Measurements from ENCODE around the gene CDON. TPM values are rescaled to one million over a fixed set of nuclear protein-coding genes. Genes with fewer than 3 reads are reported as not detected.
A peak's percentile ranks its signal among the peaks of the same experiment; 100 is the strongest.

Gene CDON
- total and polyA plus RNA-seq, 2 of the 13 experiments (the other 11 are each of a cell fraction or from before 2014, with no cell fraction given): 9.6 to 12.8 TPM

GRCh38 chr11:126062679-126063506 is at the start of gene CDON (continued):
- no peak for TF ChIP-seq SRSF9 (IDR thresholded peaks at IDR 0.05; ENCODE audit: borderline replicate concordance, insufficient read depth, low read depth, low read length, poor library complexity, severe bottlenecking)
- TF ChIP-seq HNRNPLL (IDR thresholded peaks at IDR 0.05; ENCODE audit: low read depth, low read length, poor library complexity, severe bottlenecking): peak; percentile 83
- TF ChIP-seq ZNF331 (CRISPR knock-in tag; IDR thresholded peaks at IDR 0.05): 0 out of 2 replicates have a peak, but pooled peaks have one; percentile 21
- peak; percentile 31; the same call in 1 of the 2 replicates for TF ChIP-seq UBTF (CRISPR knock-in tag; IDR thresholded peaks at IDR 0.05)
- TF ChIP-seq KLF13 (CRISPR knock-in tag; IDR thresholded peaks at IDR 0.05): no peak
- TF ChIP-seq HNRNPL (IDR thresholded peaks at IDR 0.05; ENCODE audit: low read depth, low read length): no peak
- TF ChIP-seq, protein P1, sequence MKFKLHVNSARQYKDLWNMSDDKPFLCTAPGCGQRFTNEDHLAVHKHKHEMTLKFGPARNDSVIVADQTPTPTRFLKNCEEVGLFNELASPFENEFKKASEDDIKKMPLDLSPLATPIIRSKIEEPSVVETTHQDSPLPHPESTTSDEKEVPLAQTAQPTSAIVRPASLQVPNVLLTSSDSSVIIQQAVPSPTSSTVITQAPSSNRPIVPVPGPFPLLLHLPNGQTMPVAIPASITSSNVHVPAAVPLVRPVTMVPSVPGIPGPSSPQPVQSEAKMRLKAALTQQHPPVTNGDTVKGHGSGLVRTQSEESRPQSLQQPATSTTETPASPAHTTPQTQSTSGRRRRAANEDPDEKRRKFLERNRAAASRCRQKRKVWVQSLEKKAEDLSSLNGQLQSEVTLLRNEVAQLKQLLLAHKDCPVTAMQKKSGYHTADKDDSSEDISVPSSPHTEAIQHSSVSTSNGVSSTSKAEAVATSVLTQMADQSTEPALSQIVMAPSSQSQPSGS (CRISPR knock-in tag; IDR thresholded peaks at IDR 0.05): peak; percentile 56; the same call in 1 of the 2 replicates
- TF ChIP-seq ZNF142 (CRISPR knock-in tag; IDR thresholded peaks at IDR 0.05): no peak
- no peak for TF ChIP-seq MAF1 (CRISPR knock-in tag; IDR thresholded peaks at IDR 0.05; ENCODE audit: borderline replicate concordance)
- peak; percentile 60; the same call in 1 of the 2 replicates for TF ChIP-seq FOXK1 (CRISPR knock-in tag; IDR thresholded peaks at IDR 0.05; ENCODE audit: borderline replicate concordance, low read depth)
- TF ChIP-seq ZNF644 (CRISPR knock-in tag; IDR thresholded peaks at IDR 0.05; ENCODE audit: low read depth): no peak
- TF ChIP-seq MXD3 (CRISPR knock-in tag; IDR thresholded peaks at IDR 0.05): peak; percentile 28; the same call in 1 of the 2 replicates
- TF ChIP-seq NFYB (CRISPR knock-in tag; IDR thresholded peaks at IDR 0.05): no peak
- no peak for TF ChIP-seq TOPORS (CRISPR knock-in tag; IDR thresholded peaks at IDR 0.05)
- no peak for TF ChIP-seq KLF9 (CRISPR knock-in tag; IDR thresholded peaks at IDR 0.05; ENCODE audit: low read depth)
- TF ChIP-seq MNT (IDR thresholded peaks at IDR 0.05): 0 out of 2 replicates have a peak, but pooled peaks have one; percentile 2
- peak; percentile 69; the same call in 1 of the 2 replicates for TF ChIP-seq ZSCAN31 (CRISPR knock-in tag; IDR thresholded peaks at IDR 0.05; ENCODE audit: low read depth)

Measured in HepG2 (cell line).